Sigmoid colon (tissue), 7 donors: ENCODE measurements around the gene SPDYA. TPM values are rescaled to one million over a fixed set of nuclear protein-coding genes. Genes with fewer than 3 reads are reported as not detected.
A peak's percentile ranks its signal among the peaks of the same experiment; 100 is the strongest.
"Not testable (repeated sequence)": the region's sequence is repeated elsewhere in the genome, so short reads cannot be mapped to it uniquely, and the experiment has no call there.

Source experiments
- DNase-seq: peaks from one replicate; pipeline ENCODE4 v3.0.0-alpha.2; 2019
- H3K27ac ChIP-seq, 4 donors: fragments of 200-600 bp; sonication (generic); one replicate each; pipeline ENCODE4 v1.5.1; 2016 to 2019; ENCODE audit warnings: mild to moderate bottlenecking in 1 of 4
- H3K27me3 ChIP-seq, 3 donors: fragments of 200-600 bp; sonication (generic); one replicate each; pipeline ENCODE4 v1.5.1; 2019; ENCODE audit warnings: mild to moderate bottlenecking in 1 of 3
- H3K36me3 ChIP-seq, 4 donors: fragments of 200-600 bp; sonication (generic); one replicate each; pipeline ENCODE4 v1.5.1; 2016 to 2019
- H3K4me1 ChIP-seq, 4 donors: fragments of 200-600 bp; sonication (generic); one replicate each; pipeline ENCODE4 v1.5.1; 2017 to 2019
- H3K4me3 ChIP-seq, 4 donors: fragments of 200-600 bp; sonication (generic); one replicate each; pipeline ENCODE4 v1.5.1; 2017 to 2019; ENCODE audit warnings: mild to moderate bottlenecking in 2 of 4, moderate library complexity in 1 of 4
- H3K9me3 ChIP-seq, 4 donors: fragments of 200-600 bp in 3 of 4; sonication (generic) in 3 of 4; one replicate each; pipeline versions ENCODE4 v1.5.1 to v1.6.1; 2013 to 2019
- CTCF ChIP-seq, 4 experiments: fragments of 450-650 bp in 3 of 4; fragments of 200-600 bp in 1 of 4; IDR thresholded peaks; one replicate each; pipeline ENCODE4 v1.5.1; 2016 to 2019; ENCODE audit warnings: antibody characterized with exemption in 4 of 4, mild to moderate bottlenecking in 3 of 4, moderate library complexity in 2 of 4
- EP300 ChIP-seq, 4 donors: sonication (generic); formaldehyde crosslinking; IDR thresholded peaks; one replicate each; pipeline ENCODE4 v1.6.1; 2017; ENCODE audit warnings: antibody characterized with exemption in 4 of 4
- POLR2A ChIP-seq, 2 donors: fragments of 450-650 bp; IDR thresholded peaks; one replicate each; pipeline ENCODE4 v1.6.1; 2016; ENCODE audit warnings: antibody characterized with exemption in 2 of 2, mild to moderate bottlenecking in 2 of 2, moderate library complexity in 2 of 2
- POLR2AphosphoS5 ChIP-seq, 4 donors: sonication (generic); formaldehyde crosslinking; IDR thresholded peaks; one replicate each; pipeline ENCODE4 v1.6.1; 2017; ENCODE audit warnings: antibody characterized with exemption in 4 of 4
- WGBS, 2 donors: extraction: QIAGEN DNeasy Blood & Tissue Kit; methylation state at CpG; one replicate each; pipeline ENCODE4 v1.1.7; 2013; 5-methylcytosine and 5-hydroxymethylcytosine counted together
- intact Hi-C: fragments of 100-400 bp; cut with DNase I; formaldehyde crosslinking; loops from one replicate; pipeline ENCODE4 v1.15.1; 2023
- polyA plus RNA-seq, 3 donors: library from polyadenylated mRNA; stranded (reverse); fragments of 200-250 nt; gene quantifications; one replicate each; pipeline ENCODE4 v1.2.3, GENCODE V29; 2013
- total RNA-seq, 4 donors: library from RNA; depleted of rRNA; stranded (reverse); fragments of >200 nt; gene quantifications; one replicate each; pipeline ENCODE4 v1.1.0, GENCODE V29; 2016
- donor health status: healthy with polysubstance abuse.
- donor health status: Bipolar disorder and iron deficiency.
- donor health status: healthy.

SPDYA gene
- total and polyA plus RNA-seq, 7 donors: 0.13 to 2.2 (median 1.0) TPM; not detected in 1

- intact Hi-C loops: no loop called here
- Histone ChIP-seq H3K27ac (peak overlapping the region in 1 of 4 donors; percentile 33), H3K4me3 (no peak overlapping the region), H3K36me3 (peaks cover 0 to 69% (median 40%) of the 10 kb centered on the region in 4 donors), H3K27me3 (no peaks in the 10 kb centered on the region), H3K9me3 (no peaks in the 10 kb centered on the region), H3K4me1 (peaks cover 0 to 54% (median 34%) of the 10 kb centered on the region in 4 donors)
- WGBS, 2 donors: 94 to 95% methylated on average over 5 of the region's 5 CpGs
- no peak for DNase-seq
- TF ChIP-seq EP300 (IDR thresholded peaks at IDR 0.05) (no peak), POLR2A (IDR thresholded peaks at IDR 0.05) (no peak), POLR2AphosphoS5 (IDR thresholded peaks at IDR 0.05) (no peak), CTCF (IDR thresholded peaks at IDR 0.05) (no peak)
These were observed 32.2 kb upstream of the SPDYA start for GRCh38 chr2:28778392-28778791.

GRCh38 chr2:28779001-28779400 is 31.6 kb upstream of the SPDYA start:
- Histone ChIP-seq H3K4me3 (no peak overlapping the region), H3K36me3 (peaks cover 0 to 75% (median 44%) of the 10 kb centered on the region in 4 donors), H3K27ac (peak overlapping the region in 1 of 4 donors; percentile 33), H3K27me3 (no peaks in the 10 kb centered on the region), H3K4me1 (peaks cover 0 to 48% (median 31%) of the 10 kb centered on the region in 4 donors), H3K9me3 (no peaks in the 10 kb centered on the region)
- TF ChIP-seq EP300 (IDR thresholded peaks at IDR 0.05) (no peak), CTCF (IDR thresholded peaks at IDR 0.05) (no peak), POLR2AphosphoS5 (IDR thresholded peaks at IDR 0.05) (peak in 1 of 4 donors; percentile 15), POLR2A (IDR thresholded peaks at IDR 0.05) (no peak)
- DNase-seq: no peak
- WGBS, 2 donors: 95 to 96% methylated on average over 2 of the region's 2 CpGs
- intact Hi-C loops: no loop called here

GRCh38 chr2:28780496-28780895 is 30.1 kb upstream of the SPDYA start:
- intact Hi-C loops: no loop called here
- Histone ChIP-seq H3K4me1 (peaks cover 0 to 33% (median 19%) of the 10 kb centered on the region in 4 donors), H3K4me3 (no peak overlapping the region), H3K36me3 (peaks cover 0 to 90% (median 52%) of the 10 kb centered on the region in 4 donors), H3K27me3 (no peaks in the 10 kb centered on the region), H3K9me3 (no peaks in the 10 kb centered on the region), H3K27ac (peak overlapping the region in 1 of 4 donors; percentile 7)
- TF ChIP-seq CTCF (IDR thresholded peaks at IDR 0.05) (no peak), EP300 (IDR thresholded peaks at IDR 0.05) (no peak), POLR2A (IDR thresholded peaks at IDR 0.05) (no peak), POLR2AphosphoS5 (IDR thresholded peaks at IDR 0.05) (no peak)
- 78 to 88% methylated on average over 2 of the region's 2 CpGs for WGBS, 2 donors
- DNase-seq: no peak

DNA sequence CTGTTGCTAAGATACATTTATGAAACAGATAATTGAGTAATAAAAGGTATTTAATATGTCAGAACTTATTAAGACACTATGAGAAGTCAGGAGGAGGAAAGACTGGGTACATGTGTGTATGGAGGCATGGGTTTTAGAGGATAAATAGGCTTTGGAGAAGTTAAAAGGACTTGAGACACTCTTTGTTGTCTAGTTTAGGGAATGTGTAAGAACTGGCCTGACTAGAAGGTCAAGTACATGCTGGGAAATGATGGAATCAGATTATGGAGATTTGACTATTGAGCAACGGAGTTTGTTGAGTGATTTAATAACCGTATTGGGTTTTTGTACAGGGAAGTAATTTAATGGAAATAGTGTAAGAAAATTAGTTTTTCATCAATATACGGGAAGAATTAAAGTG is 28.2 kb upstream of the SPDYA start:
- Histone ChIP-seq H3K4me1 (peaks cover 0 to 14% (median 4%) of the 10 kb centered on the region in 4 donors), H3K36me3 (peaks cover 0 to 99% (median 68%) of the 10 kb centered on the region in 4 donors), H3K9me3 (no peaks in the 10 kb centered on the region), H3K27ac (no peak overlapping the region), H3K27me3 (no peaks in the 10 kb centered on the region), H3K4me3 (no peak overlapping the region)
- no peak for TF ChIP-seq POLR2A (IDR thresholded peaks at IDR 0.05)
- TF ChIP-seq EP300 (IDR thresholded peaks at IDR 0.05): no peak
- no peak for TF ChIP-seq CTCF (IDR thresholded peaks at IDR 0.05)
- no peak for TF ChIP-seq POLR2AphosphoS5 (IDR thresholded peaks at IDR 0.05)
- intact Hi-C loops: no loop called here
- 64 to 80% methylated on average over 3 of the region's 3 CpGs for WGBS, 2 donors
- no peak for DNase-seq

DNA sequence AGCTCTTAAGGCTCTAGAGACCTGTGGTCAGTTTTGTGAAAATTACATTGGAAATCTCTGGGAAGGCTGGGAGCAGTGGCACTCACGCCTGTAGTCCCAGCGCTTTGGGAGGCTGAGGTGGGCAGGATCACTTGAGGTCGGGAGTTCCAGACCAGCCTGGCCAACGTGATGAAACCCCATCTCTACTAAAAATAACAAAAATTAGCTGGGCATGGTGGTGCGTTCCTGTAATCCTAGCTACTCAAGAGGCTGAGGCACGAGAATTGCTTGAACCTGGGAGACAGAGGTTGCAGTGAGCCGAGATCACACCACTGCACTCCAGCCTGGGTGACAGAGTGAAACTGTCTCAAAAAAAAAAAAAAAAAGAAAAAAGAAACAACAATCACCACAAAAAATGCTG is 26.1 kb upstream of the SPDYA start:
- H3K4me3 ChIP-seq, H3K4me1 ChIP-seq, H3K9me3 ChIP-seq, intact Hi-C loops, DNase-seq, H3K27me3 ChIP-seq: not testable (repeated sequence)
- Histone ChIP-seq H3K27ac (peak overlapping the region in 1 of 4 donors; percentile 15), H3K36me3 (peaks cover 7 to 99% (median 63%) of the 10 kb centered on the region in 4 donors)
- WGBS, 2 donors: 88 to 95% methylated on average over 7 of the region's 7 CpGs
